HepG2 (cell line): ENCODE results near the gene METTL26. TPM values are rescaled to one million over a fixed set of nuclear protein-coding genes. Genes with fewer than 3 reads are reported as not detected.

Experiments used
- CC2D1A ChIP-seq: sonication (generic); formaldehyde crosslinking; IDR thresholded peaks from 2 replicates; pipeline ENCODE4 v1.8.1; 2023; ENCODE audit warnings: mild to moderate bottlenecking, missing genetic modification reagents
- CCAR2 ChIP-seq: fragments of 200-400 bp; formaldehyde crosslinking; optimal IDR thresholded peaks from 2 replicates; pipeline ENCODE3; 2018; ENCODE audit warnings: low read depth, mild to moderate bottlenecking, low read length, moderate library complexity
- CREB3 ChIP-seq: sonication (generic); formaldehyde crosslinking; IDR thresholded peaks from 2 replicates; pipeline ENCODE4 v1.5.0; 2020; ENCODE audit warnings: missing genetic modification reagents
- EP300 ChIP-seq, 3 experiments: sonication (generic) in 1 of 3; formaldehyde crosslinking in 1 of 3; IDR thresholded peaks; 2 replicates each; pipeline versions ENCODE4 v1.5.1 to v1.6.1; 2011 to 2020; ENCODE audit warnings: low read depth in 2 of 3, low read length in 2 of 3, borderline replicate concordance in 1 of 3, improper control_type of control experiment in 1 of 3, mild to moderate bottlenecking in 1 of 3, missing genetic modification reagents in 1 of 3, moderate library complexity in 1 of 3
- FOSL2 ChIP-seq: sonication (generic); formaldehyde crosslinking; IDR thresholded peaks from 2 replicates; pipeline ENCODE4 v1.4.0; 2020; ENCODE audit warnings: missing genetic modification reagents
- NFYB ChIP-seq: sonication (generic); formaldehyde crosslinking; IDR thresholded peaks from 2 replicates; pipeline ENCODE4 v1.4.0; 2020; ENCODE audit warnings: missing genetic modification reagents
- POLR2G ChIP-seq: fragments of 200-400 bp; formaldehyde crosslinking; IDR thresholded peaks from 2 replicates; pipeline ENCODE4 v1.6.1; 2018; ENCODE audit warnings: mild to moderate bottlenecking, low read depth, low read length, moderate library complexity
- RARA ChIP-seq: IDR thresholded peaks from 2 replicates; pipeline ENCODE4 v1.6.1; 2016; ENCODE audit warnings: missing genetic modification reagents, missing compliant biosample characterization
- RFXAP ChIP-seq: sonication (generic); formaldehyde crosslinking; IDR thresholded peaks from 2 replicates; pipeline ENCODE4 v1.4.0; 2020; ENCODE audit warnings: missing genetic modification reagents, borderline replicate concordance
- USF2 ChIP-seq, 2 experiments: sonication (generic) in 1 of 2; formaldehyde crosslinking in 1 of 2; IDR thresholded peaks; 2 replicates each; pipeline versions ENCODE4 v1.5.1 to v1.6.1; 2011 to 2020; ENCODE audit warnings: borderline replicate concordance in 1 of 2, low read depth in 1 of 2, low read length in 1 of 2, mild to moderate bottlenecking in 1 of 2, missing genetic modification reagents in 1 of 2, moderate library complexity in 1 of 2
- ZBTB33 ChIP-seq: sonication (generic); formaldehyde crosslinking; IDR thresholded peaks from 2 replicates; pipeline ENCODE4 v1.4.0; 2020; ENCODE audit warnings: missing genetic modification reagents
- ZNF253 ChIP-seq: sonication (generic); formaldehyde crosslinking; IDR thresholded peaks from 2 replicates; pipeline ENCODE4 v1.8.0; 2022; ENCODE audit warnings: mild to moderate bottlenecking, missing genetic modification reagents, borderline replicate concordance
- ZNF724P ChIP-seq: sonication (generic); formaldehyde crosslinking; IDR thresholded peaks from 2 replicates; pipeline ENCODE4 v1.8.0; 2022; ENCODE audit warnings: missing genetic modification reagents, borderline replicate concordance
- polyA plus RNA-seq, 8 experiments: library from polyadenylated mRNA; depleted of rRNA in 3 of 8; stranded (reverse) in 7 of 8; unstranded in 1 of 8; fragments of >200 nt; fragmentation: Illumina TruSeq in 4 of 8; extraction: Trizol in 4 of 8; gene quantifications; 2 replicates each; pipeline versions ENCODE4 v1.2.1 to v1.2.3, GENCODE V29; 2011 to 2016; ENCODE audit warnings: low read depth in 4 of 8, missing spikeins in 1 of 8, mixed read lengths in 1 of 8; ENCODE audit not compliant: insufficient read depth in 1 of 8
- total RNA-seq, 5 experiments: library from RNA; depleted of rRNA; stranded (reverse); fragments of >200 nt; fragmentation: Illumina TruSeq; extraction: Trizol; gene quantifications; 2 replicates each; pipeline ENCODE4 v1.2.3, GENCODE V29; 2016; ENCODE audit warnings: low read depth in 1 of 5
- TF ChIP-seq, protein P1 (sequence below): sonication (generic); formaldehyde crosslinking; conservative IDR thresholded peaks from 2 replicates; pipeline ENCODE4 v1.4.0; 2020; ENCODE audit warnings: mild to moderate bottlenecking, missing genetic modification reagents, moderate library complexity
- TF ChIP-seq, protein P2 (sequence below), 2 experiments: sonication (generic) in 1 of 2; formaldehyde crosslinking in 1 of 2; IDR thresholded peaks; 2 replicates each; pipeline versions ENCODE4 v1.4.0 to v1.6.1; 2018 to 2020; ENCODE audit warnings: missing genetic modification reagents in 2 of 2, borderline replicate concordance in 1 of 2, low read depth in 1 of 2, mild to moderate bottlenecking in 1 of 2, missing biosample characterization in 1 of 2

The METTL26 gene
- total and polyA plus RNA-seq, 2 of the 13 experiments (the other 11 are each of a cell fraction or from before 2014, with no cell fraction given): 65.5 to 70.1 TPM

DNA sequence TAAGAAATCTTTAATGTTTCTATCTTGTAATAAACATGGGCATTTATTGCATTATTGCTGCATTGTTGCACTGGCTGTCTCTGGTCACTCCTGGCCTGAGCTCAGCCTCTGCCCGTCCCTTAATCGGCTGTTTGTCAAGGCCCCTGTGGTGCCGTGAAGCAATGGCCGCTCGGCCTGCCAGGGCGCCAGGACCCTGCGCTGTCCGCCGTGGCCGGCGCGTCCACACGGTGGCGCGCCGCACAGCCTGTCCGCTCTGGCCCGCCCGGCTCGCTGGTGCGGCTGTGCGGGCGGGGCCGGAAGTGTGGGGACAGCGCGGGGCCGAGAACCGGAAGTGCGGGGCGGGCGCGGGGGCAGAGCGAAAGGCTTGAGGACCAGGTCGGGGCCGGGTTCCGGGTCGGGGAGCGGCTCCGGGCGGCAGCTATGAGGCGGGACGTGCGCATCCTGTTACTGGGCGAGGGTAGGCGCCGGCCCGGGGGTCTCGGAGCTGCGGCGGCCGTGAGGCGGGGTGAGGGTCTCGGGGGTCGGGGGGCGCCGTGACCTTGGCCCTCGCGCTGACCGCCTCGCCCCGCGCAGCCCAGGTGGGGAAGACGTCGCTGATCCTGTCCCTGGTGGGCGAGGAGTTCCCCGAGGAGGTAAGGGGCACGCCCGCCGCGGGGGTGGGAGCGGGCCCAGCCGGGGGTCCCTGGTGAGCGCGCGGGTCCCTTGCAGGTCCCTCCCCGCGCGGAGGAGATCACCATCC is 31.8 kb upstream of the METTL26 start, which contains the start of gene RHOT2 (continued):
- TF ChIP-seq, protein P1, sequence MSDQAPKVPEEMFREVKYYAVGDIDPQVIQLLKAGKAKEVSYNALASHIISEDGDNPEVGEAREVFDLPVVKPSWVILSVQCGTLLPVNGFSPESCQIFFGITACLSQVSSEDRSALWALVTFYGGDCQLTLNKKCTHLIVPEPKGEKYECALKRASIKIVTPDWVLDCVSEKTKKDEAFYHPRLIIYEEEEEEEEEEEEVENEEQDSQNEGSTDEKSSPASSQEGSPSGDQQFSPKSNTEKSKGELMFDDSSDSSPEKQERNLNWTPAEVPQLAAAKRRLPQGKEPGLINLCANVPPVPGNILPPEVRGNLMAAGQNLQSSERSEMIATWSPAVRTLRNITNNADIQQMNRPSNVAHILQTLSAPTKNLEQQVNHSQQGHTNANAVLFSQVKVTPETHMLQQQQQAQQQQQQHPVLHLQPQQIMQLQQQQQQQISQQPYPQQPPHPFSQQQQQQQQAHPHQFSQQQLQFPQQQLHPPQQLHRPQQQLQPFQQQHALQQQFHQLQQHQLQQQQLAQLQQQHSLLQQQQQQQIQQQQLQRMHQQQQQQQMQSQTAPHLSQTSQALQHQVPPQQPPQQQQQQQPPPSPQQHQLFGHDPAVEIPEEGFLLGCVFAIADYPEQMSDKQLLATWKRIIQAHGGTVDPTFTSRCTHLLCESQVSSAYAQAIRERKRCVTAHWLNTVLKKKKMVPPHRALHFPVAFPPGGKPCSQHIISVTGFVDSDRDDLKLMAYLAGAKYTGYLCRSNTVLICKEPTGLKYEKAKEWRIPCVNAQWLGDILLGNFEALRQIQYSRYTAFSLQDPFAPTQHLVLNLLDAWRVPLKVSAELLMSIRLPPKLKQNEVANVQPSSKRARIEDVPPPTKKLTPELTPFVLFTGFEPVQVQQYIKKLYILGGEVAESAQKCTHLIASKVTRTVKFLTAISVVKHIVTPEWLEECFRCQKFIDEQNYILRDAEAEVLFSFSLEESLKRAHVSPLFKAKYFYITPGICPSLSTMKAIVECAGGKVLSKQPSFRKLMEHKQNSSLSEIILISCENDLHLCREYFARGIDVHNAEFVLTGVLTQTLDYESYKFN: peak; percentile 51
- TF ChIP-seq RFXAP (peak; percentile 92; the same call in 1 of the 2 replicates), ZNF724P (CRISPR knock-in tag) (peak; percentile 75; the same call in 1 of the 2 replicates), CREB3 (0 out of 2 replicates have a peak, but pooled peaks have one; percentile 39), CC2D1A (CRISPR knock-in tag) (no peak), FOSL2 (CRISPR knock-in tag) (peak; percentile 27; the same call in 1 of the 2 replicates), POLR2G (peak; percentile 84), ZBTB33 (CRISPR knock-in tag) (peak; percentile 76), RARA (CRISPR knock-in tag) (peak; percentile 40; the same call in 1 of the 2 replicates), USF2 (IDR thresholded peaks at IDR 0.05; ENCODE audit: low read depth, low read length) (no peak), USF2 (CRISPR knock-in tag; IDR thresholded peaks at IDR 0.05; ENCODE audit: borderline replicate concordance) (no peak), NFYB (CRISPR knock-in tag) (0 out of 2 replicates have a peak, but pooled peaks have one; percentile 7), ZNF253 (CRISPR knock-in tag) (no peak), CCAR2 (no peak), EP300 (IDR thresholded peaks at IDR 0.05; ENCODE audit: low read depth in 2 of 2, low read length in 2 of 2) (peak in 1 of 2 experiments; percentile 44; a peak in 1 of 4 replicates), EP300 (CRISPR knock-in tag; IDR thresholded peaks at IDR 0.05; ENCODE audit: borderline replicate concordance) (peak; percentile 38; the same call in 1 of the 2 replicates)
- TF ChIP-seq, protein P2, sequence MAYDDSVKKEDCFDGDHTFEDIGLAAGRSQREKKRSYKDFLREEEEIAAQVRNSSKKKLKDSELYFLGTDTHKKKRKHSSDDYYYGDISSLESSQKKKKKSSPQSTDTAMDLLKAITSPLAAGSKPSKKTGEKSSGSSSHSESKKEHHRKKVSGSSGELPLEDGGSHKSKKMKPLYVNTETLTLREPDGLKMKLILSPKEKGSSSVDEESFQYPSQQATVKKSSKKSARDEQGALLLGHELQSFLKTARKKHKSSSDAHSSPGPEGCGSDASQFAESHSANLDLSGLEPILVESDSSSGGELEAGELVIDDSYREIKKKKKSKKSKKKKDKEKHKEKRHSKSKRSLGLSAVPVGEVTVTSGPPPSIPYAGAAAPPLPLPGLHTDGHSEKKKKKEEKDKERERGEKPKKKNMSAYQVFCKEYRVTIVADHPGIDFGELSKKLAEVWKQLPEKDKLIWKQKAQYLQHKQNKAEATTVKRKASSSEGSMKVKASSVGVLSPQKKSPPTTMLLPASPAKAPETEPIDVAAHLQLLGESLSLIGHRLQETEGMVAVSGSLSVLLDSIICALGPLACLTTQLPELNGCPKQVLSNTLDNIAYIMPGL (CRISPR knock-in tag; IDR thresholded peaks at IDR 0.05; ENCODE audit: borderline replicate concordance in 1 of 2, low read depth in 1 of 2): peak; percentile 83 to 90; a peak in 3 of 4 replicates
